ENCODE results near the gene LRRK2.

The LRRK2 gene

DNA sequence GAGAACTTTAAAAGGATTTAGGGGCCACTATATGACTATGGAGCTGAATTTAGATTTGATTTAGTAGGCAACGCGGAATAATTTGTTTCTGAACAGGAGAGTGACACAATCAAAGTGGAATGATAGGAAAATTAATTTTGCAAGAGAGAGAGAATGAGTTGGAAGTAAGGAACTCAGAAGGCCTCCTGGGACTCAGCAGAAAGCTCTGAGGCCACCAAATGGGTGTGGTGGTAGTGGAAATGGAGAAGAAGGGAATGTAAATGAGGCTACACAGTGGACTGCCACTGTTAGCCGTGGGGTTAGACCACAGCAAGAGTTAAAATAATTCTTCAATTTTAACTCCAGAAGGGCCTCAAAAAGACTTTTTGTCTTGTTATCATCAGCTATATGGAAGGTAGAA, 102.7 kb downstream of the LRRK2 start:
- H3K4me3 ChIP-seq (ENCODE audit: low read depth, low read length): no peak overlapping the region
- DNase-seq (ENCODE audit: low read depth): no peak
- TF ChIP-seq, protein P1, sequence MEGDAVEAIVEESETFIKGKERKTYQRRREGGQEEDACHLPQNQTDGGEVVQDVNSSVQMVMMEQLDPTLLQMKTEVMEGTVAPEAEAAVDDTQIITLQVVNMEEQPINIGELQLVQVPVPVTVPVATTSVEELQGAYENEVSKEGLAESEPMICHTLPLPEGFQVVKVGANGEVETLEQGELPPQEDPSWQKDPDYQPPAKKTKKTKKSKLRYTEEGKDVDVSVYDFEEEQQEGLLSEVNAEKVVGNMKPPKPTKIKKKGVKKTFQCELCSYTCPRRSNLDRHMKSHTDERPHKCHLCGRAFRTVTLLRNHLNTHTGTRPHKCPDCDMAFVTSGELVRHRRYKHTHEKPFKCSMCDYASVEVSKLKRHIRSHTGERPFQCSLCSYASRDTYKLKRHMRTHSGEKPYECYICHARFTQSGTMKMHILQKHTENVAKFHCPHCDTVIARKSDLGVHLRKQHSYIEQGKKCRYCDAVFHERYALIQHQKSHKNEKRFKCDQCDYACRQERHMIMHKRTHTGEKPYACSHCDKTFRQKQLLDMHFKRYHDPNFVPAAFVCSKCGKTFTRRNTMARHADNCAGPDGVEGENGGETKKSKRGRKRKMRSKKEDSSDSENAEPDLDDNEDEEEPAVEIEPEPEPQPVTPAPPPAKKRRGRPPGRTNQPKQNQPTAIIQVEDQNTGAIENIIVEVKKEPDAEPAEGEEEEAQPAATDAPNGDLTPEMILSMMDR (conservative IDR thresholded peaks at IDR 0.05; ENCODE audit: low read depth, low read length): no peak

DNA sequence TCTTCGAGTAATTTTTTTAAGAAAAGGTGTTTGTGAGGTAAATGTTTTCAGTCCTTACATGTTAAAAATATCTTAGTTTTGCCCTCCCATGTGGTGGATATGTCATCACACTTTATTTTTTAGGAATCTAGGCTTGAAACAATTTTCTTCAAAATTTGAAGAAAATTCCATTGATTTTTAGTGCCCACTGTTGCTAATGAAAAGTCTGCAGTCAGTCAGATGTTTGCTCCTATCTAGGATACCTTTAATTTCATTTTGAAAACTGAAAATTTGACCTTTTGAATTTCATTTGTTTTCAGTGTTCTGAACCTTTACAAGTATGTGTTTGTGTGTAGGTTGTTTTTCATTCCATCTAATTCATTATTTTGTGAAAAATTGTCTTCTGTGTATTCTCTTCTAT, 105.4 kb downstream of the LRRK2 start:
- no peak overlapping the region for H3K4me3 ChIP-seq (ENCODE audit: low read depth, low read length)
- no peak for DNase-seq (ENCODE audit: low read depth)
- TF ChIP-seq, protein P1 (conservative IDR thresholded peaks at IDR 0.05; ENCODE audit: low read depth, low read length): no peak

DNA sequence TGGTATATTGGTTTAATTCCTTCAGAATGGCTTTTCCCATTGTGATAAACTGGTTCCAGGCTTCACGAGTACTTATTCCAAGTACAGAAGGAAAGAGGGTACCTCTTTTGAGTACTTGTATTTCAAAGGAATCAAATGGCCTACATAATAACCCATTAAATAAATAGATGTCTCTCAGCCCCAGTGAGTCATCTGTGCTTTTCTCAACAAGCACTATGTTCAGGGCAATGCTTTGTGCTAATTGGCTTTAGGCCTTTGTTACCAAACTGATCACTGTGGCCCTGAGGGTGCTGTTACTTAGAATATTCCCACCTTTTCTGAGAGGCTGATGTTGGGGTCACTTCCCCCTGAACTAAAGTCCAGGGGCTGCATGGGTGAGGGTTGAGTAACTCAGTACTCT, 107.1 kb downstream of the LRRK2 start:
- H3K4me3 ChIP-seq (ENCODE audit: low read depth, low read length): no peak overlapping the region
- TF ChIP-seq, protein P1 (conservative IDR thresholded peaks at IDR 0.05; ENCODE audit: low read depth, low read length): no peak
- DNase-seq (ENCODE audit: low read depth): peak; percentile 6

DNA sequence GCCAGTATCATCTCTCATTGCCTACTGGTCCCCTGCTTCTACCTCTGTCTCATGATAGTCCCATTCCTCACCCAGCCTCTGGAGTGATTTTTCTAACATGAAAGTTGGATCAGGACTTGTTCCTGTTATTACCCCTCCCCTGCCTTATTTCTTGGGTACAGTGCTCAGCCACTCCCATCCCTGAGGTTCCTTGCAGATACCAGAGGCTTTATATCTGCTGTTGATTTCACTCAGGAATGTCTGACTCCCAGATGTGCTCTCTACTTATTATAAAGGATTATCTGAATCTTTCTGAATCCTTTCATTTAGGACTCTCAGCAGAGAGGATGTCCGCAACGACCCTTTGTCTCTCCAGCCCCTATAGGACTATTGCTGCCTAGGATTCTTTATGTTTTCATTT, 111.2 kb downstream of the LRRK2 start:
- H3K4me3 ChIP-seq (ENCODE audit: low read depth, low read length): no peak overlapping the region
- TF ChIP-seq, protein P1 (conservative IDR thresholded peaks at IDR 0.05; ENCODE audit: low read depth, low read length): no peak
- DNase-seq (ENCODE audit: low read depth): no peak

DNA sequence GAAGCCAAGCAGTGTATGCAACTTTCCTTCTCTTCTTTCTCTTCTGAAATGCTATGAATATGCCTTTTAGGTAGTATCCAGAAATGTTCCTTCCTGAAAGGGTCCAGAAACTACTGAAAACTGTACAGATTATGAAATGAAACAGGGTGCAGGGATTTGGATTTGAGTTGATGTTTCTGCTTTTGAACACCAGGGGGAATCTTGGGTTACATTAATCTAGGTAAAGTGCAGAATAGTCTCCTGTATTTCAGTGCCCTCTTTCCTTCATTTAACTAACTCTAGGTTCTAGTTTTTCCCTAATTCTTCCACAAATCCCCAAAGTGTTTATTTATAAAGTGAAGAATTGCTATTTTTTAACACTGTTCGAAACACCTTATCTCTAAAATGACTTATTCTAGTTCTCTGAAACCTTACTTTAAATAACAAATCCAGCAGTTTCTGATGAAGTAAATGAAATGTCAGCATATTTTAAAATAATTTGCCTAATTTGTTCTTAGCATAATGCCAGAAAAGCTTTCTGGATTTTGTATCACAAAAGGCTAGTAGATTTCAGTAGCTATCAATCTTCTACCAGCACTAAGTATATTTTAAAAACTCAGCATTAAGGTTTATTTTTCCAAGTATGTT, 111.9 kb downstream of the LRRK2 start:
- TF ChIP-seq, protein P1 (conservative IDR thresholded peaks at IDR 0.05; ENCODE audit: low read depth, low read length): peak; percentile 67
- peak; percentile 48 for DNase-seq (ENCODE audit: low read depth)
- no peak overlapping the region for H3K4me3 ChIP-seq (ENCODE audit: low read depth, low read length)

DNA sequence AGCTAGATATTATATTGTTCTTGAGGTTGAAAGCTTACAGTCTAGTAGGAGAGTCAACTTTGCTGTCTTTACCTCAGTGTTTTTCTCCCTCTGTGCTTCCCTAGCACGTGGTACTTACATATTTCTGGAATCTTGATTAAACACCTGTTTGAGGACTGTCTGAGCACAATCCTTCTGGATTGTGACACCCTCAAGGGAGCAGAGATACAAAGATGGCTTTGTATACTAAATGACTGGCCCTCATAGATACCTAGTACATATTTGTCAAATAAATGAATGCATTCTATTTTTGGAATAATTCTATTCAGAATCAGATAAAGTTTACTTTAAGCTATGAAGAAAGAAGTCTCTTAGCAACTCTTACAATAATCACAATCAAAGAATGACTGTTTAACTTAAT, 113.3 kb downstream of the LRRK2 start:
- no peak overlapping the region for H3K4me3 ChIP-seq (ENCODE audit: low read depth, low read length)
- TF ChIP-seq, protein P1 (conservative IDR thresholded peaks at IDR 0.05; ENCODE audit: low read depth, low read length): no peak
- DNase-seq (ENCODE audit: low read depth): no peak

DNA sequence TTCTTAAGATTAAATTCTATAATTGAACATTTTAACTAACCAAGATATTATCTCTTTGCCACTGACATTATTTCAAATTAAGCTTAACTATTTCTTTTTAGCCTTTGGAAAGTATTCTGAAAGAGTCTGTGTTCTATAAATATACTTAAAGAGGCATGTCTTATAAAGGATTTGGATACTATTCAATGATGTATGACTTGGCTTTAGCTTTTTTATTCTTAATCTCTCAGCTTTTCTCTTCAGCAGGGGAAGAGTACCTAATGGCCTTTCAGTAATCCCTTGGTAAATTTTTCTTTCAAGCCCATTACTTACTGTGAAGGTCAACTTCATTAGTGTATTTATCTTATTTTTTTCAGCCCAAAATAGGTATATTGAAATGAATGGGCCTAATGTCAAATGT, 113.8 kb downstream of the LRRK2 start:
- no peak for DNase-seq (ENCODE audit: low read depth)
- TF ChIP-seq, protein P1 (conservative IDR thresholded peaks at IDR 0.05; ENCODE audit: low read depth, low read length): no peak
- H3K4me3 ChIP-seq (ENCODE audit: low read depth, low read length): no peak overlapping the region
